Fibroblast of mammary gland (primary cell): ENCODE data around the gene NCBP3.

Experiments
- DNase-seq: peaks from one replicate; pipeline ENCODE4 v3.0.0-alpha.2; 2010; ENCODE audit warnings: low read depth
- H3K4me3 ChIP-seq: 2 replicates; pipeline ENCODE4 v1.5.1; 2011; ENCODE audit warnings: low read depth, mild to moderate bottlenecking, low read length, moderate library complexity; ENCODE audit not compliant: control insufficient read depth
- TF ChIP-seq, protein P1 (sequence below): conservative IDR thresholded peaks from 2 replicates; pipeline ENCODE4 v1.5.1; 2011; ENCODE audit warnings: low read depth, low read length, inconsistent platforms; ENCODE audit not compliant: control insufficient read depth, insufficient read depth

Gene NCBP3

DNA sequence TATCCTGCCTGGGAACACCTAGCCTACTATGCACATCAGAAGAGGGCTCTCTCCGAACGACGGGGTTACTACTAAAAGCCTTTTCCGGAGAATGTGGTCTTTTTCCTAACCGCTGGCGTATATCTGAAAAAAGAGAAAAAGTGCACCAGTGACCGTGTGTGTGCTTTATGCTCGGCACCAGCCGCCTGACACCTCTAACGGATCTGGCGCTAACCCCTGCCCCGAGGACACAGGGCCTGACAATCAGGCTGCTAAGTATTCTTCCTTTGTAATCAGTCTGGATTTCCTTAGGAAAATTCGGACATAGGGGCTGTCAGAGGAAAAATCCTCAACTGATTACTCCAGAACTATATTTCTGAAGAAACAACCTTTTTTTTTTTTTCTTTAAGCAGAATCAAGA is 31.7 kb downstream of the NCBP3 start:
- no peak overlapping the region for H3K4me3 ChIP-seq
- DNase-seq, result no peak
- TF ChIP-seq, protein P1, sequence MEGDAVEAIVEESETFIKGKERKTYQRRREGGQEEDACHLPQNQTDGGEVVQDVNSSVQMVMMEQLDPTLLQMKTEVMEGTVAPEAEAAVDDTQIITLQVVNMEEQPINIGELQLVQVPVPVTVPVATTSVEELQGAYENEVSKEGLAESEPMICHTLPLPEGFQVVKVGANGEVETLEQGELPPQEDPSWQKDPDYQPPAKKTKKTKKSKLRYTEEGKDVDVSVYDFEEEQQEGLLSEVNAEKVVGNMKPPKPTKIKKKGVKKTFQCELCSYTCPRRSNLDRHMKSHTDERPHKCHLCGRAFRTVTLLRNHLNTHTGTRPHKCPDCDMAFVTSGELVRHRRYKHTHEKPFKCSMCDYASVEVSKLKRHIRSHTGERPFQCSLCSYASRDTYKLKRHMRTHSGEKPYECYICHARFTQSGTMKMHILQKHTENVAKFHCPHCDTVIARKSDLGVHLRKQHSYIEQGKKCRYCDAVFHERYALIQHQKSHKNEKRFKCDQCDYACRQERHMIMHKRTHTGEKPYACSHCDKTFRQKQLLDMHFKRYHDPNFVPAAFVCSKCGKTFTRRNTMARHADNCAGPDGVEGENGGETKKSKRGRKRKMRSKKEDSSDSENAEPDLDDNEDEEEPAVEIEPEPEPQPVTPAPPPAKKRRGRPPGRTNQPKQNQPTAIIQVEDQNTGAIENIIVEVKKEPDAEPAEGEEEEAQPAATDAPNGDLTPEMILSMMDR, result no peak

GRCh38 chr17:3813171-3813570 is 32.9 kb downstream of the NCBP3 start:
- no peak overlapping the region for H3K4me3 ChIP-seq
- TF ChIP-seq, protein P1, result no peak
- DNase-seq, result no peak

DNA sequence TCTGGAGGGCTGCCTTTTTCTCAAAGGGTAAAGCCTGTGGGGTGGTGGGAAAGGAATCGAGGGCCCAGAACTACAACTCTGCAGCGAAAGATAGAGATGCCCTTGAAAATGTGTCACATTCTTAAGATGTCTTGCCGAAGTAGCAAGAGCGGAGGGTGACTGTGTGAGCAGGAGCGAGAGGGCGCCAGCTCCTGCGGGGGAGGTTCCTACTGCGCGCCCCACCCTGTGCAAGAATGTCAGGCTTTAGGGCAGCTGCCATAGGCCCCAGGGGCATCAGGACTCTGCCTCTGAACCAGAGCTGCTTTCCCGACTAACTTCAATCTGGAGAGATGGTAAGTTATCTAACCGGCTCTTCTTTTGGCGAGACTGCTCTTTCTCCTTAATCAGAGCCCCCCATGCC is 33.3 kb downstream of the NCBP3 start:
- DNase-seq, result no peak
- TF ChIP-seq, protein P1, result no peak

GRCh38 chr17:3812284-3812683 is 33.8 kb downstream of the NCBP3 start:
- H3K4me3 ChIP-seq, result no peak overlapping the region
- TF ChIP-seq, protein P1, result no peak
- DNase-seq, result no peak

More for the DNA sequence above, 33.3 kb downstream of the NCBP3 start:
- no peak overlapping the region for H3K4me3 ChIP-seq

DNA sequence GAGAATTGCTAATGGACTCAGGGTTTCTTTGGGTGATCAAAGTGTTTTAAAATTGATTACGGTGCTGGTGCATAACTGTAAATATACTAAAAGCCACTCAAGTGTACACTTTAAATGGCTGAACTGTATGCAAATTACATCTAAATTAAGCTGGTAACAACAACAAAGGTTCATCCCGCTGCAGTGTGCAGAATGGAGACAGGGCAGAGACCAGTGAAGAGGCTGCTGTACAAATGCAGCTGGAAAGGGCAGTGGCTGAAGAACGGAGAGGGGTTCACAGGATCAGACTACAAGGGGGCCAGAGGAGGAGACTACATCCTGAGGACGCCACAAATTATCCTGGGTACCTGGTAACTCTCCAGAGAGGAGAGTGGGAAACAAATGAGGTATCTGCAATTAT is 36.0 kb downstream of the NCBP3 start:
- DNase-seq, result no peak
- TF ChIP-seq, protein P1, result no peak
- no peak overlapping the region for H3K4me3 ChIP-seq

GRCh38 chr17:3809135-3809534 is 36.9 kb downstream of the NCBP3 start:
- no peak overlapping the region for H3K4me3 ChIP-seq
- DNase-seq, result no peak
- TF ChIP-seq, protein P1, result no peak

GRCh38 chr17:3808701-3809100 is 37.3 kb downstream of the NCBP3 start:
- DNase-seq, result no peak
- no peak overlapping the region for H3K4me3 ChIP-seq
- TF ChIP-seq, protein P1, result no peak
